ENCODE measurements around the gene MYCN.
"Not testable (repeated sequence)": the region's sequence is repeated elsewhere in the genome, so short reads cannot be mapped to it uniquely, and the experiment has no call there.

MYCN gene

DNA sequence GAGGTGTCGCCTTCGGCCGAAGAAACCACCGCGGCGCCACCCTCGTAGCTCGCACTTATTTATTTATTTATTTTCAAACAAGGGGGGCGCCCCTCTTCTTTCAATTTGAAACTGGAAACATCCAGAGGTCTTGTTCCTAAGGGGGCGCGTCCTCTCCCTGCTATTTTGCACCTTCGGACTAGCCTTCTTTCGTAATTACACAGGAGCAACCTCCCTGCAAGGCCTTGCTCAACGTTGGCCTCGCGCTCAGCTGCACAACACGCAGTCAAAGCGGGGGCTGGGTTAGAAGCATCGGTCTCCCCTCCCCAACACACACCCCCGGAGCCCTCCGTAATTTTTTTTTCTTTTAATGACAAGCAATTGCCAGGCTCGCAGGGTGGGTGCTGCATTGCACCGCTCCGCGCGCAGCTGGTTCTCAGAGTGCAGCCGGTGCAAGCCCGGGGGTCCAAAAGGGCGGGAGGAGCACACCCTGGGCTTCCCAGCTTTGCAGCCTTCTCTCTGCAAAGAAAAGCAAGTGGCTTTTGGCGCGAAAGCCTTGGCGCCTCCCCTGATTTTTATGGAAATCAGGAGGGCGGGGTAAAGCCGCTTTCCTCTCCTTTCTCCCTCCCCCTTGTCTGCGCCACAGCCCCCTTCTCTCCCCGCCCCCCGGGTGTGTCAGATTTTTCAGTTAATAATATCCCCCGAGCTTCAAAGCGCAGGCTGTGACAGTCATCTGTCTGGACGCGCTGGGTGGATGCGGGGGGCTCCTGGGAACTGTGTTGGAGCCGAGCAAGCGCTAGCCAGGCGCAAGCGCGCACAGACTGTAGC lies at the start of gene MYCN:
TSS of gene MYCN (plus strand) at position 697 of the 807 bp plus-strand sequence. CDS start 1,515 bp downstream, outside the sequence.
- DNase-seq (ENCODE audit: low read depth in 2 of 2): peak in 1 of 2 donors; percentile 25

DNA sequence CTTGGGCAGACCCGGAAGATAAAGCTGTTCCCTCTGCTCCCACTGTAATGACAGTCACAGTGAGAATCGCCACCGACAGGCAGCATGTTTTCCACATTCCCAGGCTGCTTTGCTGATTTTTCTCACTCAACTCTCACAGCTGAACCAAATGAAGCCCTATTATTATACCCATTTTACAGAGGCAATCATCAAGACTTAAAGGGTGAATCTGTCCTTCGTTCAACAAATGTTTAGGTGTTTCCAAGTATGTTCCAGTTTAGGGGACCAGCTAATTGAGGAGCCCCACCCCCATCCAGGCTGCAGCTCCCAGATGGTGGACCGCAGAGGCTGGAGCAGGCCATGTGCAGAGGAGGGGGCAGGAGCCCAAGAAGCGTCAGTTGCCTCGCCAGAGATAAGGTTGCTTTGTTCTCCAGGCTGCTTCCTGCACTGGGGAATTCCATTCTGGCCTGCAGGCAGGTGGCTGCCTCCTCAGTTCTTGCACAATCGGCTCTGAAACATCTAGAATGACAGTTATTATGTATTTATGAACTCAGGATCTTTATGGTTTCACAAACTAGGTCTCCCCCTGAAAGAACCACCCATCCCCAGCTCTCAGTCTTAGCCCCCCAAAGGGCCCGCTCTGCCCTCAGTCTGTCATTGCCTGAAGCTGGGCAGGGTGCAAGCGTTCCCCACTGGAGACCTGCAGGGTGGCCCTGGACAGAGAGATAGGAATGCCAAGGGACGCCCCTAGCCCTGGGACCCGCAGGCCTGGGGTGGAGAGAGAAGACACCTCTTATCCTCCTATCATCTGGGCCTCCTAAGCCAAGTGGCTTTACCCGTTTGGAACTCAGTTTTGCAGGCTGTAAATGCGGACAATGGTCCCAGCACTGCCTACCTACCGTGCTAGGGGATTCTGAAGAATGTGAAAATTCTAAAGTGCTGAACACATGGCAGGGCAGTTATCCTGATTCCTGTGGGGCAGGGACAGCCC lies 49.1 kb upstream of the MYCN start:
- DNase-seq (ENCODE audit: low read depth in 2 of 2): no peak

DNA sequence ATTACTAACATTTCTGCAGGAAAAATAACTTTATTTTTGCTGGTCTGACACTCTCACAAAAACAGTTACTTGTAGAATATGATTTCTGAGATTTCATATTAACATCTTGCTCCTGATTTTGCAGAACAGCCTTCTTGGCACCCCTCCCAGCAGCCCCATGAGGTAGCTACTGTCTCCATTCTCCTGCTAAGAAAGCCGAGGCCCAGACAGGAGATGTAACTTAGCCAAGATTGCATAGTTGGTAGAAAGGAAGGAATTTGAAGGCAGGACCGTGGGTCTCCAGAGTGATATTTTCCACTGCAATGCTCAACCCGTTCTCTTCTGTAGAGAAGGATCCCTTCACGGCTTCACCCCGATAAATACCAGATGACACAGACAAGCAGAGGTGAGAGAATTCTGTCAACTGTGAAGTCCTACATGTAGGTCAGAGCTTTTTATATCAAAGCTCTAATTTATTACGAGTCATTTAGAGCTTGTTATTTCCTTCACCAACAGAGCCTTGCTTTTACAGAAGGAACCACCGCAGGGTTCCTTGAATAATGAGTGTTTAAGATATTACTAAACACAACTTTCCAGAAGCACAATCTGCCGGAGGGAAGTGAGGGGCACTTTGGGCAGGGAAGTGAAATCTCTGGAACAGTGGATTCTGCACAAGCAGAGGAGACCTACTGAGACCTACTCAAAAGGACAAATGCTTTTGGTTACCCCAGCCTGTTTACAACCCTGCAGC lies 48.0 kb upstream of the MYCN start:
- DNase-seq (ENCODE audit: low read depth in 2 of 2): no peak

DNA sequence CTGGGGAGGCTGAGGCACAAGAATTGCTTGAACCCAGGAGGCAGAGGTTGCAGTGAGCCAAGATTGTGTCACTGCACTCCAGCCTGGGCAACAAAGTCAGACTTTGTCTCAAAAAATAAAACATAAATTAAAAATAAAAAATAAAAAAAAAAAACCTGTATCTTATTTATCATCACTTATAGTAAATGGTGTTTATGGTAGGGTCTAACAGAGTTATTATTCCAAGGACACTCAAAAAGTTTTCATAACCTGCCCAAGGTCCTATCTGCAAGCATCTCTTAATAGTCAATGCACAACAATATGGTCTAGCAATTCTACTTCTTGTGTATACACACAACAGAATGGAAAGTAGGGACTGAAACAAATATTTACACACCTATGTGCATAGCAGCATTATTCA lies 47.3 kb upstream of the MYCN start:
- no peak for DNase-seq (ENCODE audit: low read depth in 2 of 2)

DNA sequence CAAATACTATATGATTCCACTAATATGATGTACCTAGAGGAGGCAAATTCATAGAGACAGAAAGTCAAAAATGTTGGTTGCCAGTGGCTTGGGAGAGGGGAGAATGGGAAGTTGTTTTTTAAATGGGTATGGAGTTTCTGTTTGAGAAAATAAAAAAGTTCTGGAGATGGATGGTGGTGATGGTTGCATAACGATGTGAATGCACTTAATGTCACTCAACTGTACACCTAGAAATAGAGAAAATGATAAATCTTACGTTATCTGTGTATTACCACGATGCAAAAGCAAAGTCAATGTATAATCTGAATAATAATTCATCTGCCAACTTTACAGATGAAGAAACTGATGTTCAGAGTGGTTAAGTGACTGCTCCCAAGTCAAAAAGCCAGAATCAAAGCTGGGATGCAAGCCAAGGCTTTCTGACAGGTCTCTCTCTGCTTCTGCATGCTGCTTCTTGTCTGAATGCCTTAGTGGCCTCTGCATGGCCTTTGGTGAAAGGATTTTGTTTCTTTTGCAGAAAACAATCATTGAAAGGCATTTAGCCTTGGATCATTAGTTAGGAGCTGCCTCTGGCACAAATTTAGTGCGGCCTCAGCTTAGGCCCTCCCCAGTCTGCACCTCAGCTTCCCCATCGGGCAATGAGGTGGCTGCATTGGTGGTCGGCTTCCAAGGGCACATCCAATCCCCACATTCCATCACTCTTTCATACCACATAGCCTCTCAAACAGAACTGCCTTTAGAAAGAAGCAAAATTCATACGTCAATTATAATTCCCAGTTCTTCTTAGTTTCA lies 46.5 kb upstream of the MYCN start:
- no peak for DNase-seq (ENCODE audit: low read depth in 2 of 2)

DNA sequence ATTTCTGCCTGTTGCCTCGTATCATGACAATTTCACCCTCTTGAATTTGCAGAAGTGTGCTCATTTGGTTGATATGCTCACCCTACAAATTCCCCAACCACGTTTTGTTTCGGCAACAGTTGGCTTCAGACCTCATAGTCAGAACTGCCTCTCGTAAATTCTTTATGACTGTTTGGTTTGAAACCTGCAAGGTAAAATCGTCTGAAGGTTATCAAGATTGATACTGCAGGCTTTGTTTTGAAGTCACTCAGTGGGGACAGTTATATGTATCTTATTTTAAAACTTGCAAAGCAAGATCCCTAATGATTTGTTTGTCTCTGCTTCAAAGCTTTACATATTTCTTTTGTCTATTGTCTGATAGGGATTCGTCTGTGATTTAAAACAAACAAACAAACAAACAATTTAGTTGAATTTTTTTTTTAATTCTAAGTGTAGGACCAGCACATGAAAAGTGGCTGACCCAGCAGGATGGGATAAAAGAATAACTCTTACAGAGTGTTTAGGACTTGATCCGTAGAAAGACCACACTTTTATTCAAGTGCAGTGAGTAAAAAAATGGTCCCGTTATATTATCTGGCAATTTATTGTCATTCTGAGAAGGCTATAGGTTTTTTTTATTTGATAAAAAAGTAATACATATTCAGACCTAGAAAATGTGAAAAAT lies 45.7 kb upstream of the MYCN start:
- DNase-seq (ENCODE audit: low read depth in 2 of 2): no peak

DNA sequence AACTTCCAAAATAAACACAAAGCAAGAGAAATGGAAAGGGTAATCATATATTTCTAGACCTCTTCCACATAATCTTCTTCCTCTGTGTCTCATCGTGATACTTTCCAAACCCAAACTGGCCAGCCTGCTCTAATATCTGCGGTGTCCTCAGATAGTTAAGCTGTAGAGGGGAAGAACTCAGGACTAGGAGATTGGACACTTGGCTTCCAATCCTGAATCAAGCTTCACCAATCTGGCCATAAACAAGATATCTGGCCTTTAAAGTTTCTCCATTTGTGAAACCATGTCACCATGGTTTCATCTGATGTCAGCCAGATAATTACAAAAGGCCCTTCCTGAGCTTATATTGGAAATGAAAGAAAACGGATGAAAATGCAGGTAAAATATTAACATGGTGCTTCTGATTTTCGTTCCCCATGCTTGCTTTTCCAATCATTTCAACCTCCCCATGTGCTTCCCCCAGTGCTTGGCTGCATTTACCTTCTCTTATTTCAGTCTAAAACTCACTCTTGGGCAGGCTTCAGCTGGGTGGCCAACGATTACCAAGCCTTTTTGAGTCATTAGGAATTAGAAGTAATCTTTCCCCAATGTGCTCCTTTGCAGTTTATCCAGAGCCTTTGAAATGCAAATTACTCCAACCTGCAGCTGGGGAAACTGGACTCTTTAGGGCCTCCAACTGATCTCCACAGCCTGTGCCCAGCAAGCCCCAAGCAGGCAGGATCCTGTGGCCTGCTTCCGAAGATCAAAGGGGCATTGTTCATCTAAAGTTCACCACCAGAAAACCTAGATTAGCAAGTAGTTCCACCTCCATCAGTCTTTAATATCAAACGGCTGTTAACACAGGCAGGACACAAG lies 44.5 kb upstream of the MYCN start:
- DNase-seq (ENCODE audit: low read depth in 2 of 2): no peak

DNA sequence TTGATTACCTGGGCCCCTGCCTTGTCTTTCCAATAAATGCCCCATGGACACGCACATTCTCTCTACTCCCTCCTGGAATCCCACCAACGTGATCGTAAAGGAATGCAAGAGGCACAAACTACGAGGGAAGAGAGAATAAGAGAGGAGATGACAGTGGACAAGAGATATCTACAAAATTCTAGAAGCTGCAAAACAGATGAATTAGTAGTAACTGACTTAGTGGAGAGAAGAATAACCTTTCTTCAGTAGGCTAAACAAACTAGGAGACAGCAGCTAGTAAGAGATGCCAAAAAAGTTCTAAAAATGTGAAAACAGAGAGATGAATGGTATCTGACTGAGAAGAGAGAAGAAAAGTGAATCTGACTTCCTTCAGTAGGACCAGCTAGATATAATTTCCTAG lies 43.5 kb upstream of the MYCN start:
- DNase-seq (ENCODE audit: low read depth in 2 of 2): no peak

DNA sequence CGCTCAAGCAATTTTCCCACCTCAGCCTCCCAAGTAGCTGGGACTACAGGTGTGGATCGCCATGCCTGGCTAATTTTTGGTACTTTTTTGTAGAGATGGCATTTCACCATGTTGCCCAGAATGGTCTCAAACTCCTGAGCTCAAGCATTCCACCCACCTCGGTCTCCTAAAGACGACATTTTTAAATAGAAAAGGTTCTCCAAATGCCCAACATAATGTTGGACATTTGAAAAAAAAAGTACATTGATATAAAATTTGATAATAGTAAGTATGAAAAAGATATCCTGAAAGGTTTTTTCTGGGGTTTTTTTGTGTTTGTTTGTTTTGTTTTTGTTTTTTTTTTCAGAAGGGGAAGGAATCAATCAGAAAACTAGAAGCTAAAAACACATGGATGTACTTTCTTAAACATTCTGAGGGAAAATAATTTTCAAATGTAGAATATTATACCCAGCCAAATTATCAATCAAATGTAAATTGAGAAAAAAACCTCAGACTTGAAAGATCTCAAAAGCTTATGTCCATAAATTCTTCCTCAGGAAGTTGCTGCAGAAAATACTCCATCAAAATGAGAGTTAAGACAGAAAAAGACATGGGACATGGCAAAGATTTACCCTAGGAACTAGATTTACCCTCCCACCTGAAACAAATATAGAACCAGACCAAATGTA lies 42.8 kb upstream of the MYCN start:
- DNase-seq (ENCODE audit: low read depth in 2 of 2): no peak

DNA sequence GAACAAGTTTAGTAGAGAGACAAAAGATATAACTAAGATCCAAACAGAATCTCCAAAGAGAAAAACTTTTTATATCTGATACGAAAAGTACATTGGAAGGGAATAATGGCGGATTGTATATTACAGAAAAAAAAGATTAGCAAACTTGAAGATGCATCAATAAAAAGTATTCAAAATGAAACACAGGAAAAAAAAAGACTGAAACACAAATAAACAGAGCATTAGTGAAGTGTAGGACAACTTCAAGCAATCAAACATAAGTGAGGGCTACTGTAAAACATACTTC lies 41.1 kb upstream of the MYCN start:
- no peak for DNase-seq (ENCODE audit: low read depth in 2 of 2)

DNA sequence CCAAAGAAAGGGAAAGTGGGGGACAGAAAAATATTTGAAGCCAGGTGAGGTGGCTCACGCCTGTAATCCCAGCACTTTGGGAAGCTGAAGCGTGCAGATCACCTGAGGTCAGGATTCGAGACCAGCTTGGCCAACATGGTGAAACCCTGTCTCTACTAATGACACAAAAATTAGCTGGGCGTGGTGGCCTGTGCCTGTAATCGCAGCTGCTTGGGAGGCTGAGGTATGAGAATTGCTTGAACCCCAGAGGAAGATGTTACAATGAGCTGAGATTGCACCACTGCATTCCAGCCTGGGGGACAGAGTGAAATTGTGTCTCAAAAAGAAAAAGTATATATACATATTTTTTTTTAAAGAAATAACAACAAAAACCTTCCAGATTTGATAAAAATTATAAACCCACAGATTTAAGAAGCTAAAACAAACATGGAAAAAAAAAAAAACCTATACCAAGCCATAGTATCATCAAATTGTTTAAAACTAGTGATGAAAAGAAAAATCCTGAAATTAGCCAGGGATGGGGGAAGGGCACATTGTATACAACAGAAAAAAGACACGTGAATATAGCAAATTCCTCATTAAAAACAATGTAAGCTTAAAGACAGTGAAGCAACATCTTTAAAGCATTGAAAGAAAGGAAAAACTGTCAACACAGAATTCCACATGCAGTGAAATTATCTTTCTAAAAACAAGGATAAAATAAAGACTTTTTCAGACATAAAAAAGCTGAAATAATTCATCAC lies 40.4 kb upstream of the MYCN start:
- no peak for DNase-seq (ENCODE audit: low read depth in 2 of 2)

DNA sequence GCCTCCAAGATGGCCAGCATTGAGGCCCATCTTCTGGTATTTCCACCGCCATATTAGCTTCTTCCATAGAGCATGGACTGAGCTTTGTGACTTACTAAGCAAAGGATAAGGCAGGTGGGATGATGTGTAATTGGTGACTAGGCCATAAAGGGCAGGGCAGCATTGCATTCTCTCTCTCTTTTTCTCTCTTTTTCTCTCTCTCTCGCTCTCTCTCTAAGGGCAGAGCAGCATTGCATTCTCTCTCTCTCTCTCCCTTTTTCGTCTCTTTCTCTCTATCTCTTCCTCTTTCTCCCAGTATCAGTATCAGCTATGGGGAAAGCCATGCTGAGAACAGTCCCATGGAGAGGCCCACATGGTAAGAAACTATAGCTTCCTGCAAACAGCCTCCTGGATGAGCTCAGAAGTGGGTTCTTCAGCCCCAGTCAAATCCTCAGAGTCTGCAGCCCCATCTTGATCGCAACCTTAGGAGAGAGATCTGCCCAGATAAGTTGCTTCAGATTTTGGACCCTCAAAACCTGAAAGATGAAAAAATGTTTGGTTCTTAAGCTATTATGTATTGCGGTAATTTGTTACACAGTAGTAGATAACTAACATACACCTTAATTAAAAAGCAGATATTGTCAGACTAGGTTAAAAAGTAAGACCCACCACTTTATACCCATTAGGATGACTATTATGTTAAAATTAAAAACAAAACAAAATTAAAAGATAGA lies 39.1 kb upstream of the MYCN start:
- no peak for DNase-seq (ENCODE audit: low read depth in 2 of 2)

DNA sequence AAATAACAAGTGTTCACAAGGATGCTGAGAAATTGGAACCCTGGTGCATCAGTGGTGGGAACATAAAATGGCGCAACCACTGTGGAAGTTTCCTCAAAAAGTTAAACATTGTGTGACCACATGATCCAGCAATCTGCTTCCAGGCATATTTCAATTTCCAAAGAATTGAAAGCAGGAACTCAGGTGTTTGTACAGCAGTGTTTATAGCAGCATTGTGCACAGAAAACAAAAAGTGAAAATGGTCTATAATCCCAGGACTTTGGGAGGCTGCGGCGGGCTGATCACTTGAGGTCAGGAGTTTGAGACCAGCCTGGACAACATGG lies 38.6 kb upstream of the MYCN start:
- DNase-seq (ENCODE audit: low read depth in 2 of 2): no peak

DNA sequence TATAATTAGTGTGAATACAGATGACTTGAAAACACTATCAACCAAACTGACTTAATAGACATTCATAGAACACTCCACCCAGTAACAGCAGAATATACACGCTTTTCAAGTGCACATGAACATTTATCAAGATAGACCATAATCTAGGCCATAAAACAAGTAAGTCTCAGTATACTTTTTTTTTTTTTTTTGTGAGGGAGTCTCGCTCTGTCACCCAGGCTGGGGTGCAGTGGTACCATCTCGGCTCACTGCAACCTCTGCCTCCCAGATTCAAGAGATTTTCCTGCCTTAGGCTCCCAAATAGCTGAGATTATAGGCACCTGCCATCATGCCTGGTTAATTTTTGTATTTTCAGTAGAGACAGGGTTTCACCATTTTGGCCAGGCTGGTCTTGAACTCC lies 36.4 kb upstream of the MYCN start:
- DNase-seq (ENCODE audit: low read depth in 2 of 2): not testable (repeated sequence)

DNA sequence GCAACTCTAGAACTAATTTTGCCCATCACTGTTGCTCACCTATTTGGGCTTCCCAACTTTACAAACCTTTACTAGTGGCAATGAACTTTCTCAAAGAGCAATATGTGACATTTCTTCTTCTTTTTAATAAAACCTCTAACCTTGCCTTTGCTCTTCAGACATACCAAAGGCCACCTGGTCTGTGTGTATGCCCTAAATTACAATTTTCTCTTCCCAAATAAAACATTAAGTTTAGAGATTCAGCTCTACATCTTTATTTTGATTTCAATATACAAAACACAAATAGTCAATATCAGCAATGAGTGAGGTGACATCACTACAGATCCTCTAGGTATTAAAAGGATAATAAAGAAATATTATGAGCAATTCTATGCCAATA lies 35.1 kb upstream of the MYCN start:
- no peak for DNase-seq (ENCODE audit: low read depth in 2 of 2)

DNA sequence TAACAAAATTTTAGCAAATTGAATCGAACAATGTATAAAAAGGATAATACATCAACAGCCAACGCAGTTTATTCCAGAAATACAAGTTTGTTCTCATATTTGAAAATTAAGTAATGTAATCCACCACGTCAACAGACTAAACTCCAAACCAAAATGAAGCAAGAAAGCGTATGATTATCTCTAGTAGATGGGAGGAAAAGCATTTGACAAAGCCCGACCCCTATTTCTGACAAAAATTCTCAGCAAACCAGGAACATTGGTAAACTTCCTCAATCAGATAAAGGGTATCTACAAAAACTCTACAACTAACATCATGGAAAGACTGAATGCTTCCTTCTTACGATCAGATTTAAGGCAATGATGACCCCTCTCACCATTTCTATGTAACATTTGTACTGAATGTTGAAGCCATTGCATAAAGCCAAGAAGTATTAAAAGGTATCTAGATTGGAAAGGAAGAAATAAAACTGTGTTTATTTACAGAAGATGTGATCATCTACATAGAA lies 34.3 kb upstream of the MYCN start:
- DNase-seq (ENCODE audit: low read depth in 2 of 2): no peak

DNA sequence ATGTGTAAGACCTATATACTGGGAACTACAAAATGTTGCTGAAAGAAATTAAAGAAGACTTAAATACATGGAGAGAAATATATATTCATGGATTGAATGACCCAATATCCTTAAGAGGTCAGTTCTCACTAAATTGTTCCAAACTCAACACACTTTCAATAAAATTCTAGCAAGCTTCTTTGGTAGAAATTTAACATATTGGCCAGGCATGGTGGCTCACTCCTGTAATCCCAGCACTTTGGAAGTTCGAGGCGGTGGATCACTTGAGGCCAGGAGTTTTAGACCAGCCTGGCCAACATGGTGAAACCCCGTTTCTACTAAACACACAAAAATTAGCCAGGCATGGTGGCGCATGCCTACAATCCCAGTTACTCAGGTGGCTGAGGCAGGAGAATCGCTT lies 33.6 kb upstream of the MYCN start:
- no peak for DNase-seq (ENCODE audit: low read depth in 2 of 2)

Data from stimulated activated CD4-positive, alpha-beta T cell treated with anti-CD3 and anti-CD28 coated beads, Interleukin-1b, Interleukin-23, amount 100 ng/mL, for 1 hour (primary cell).